Heart right ventricle (tissue), 16 donors: Measurements from ENCODE around the gene SYNDIG1. TPM values are rescaled to one million over a fixed set of nuclear protein-coding genes. Genes with fewer than 3 reads are reported as not detected.

ENCODE experiments used
- ATAC-seq, 8 donors: fragments of 200-7000 bp; cut with Tn5 transposase; one replicate each; pipeline ENCODE4 v1.9.1; 2020; ENCODE audit warnings: mild to moderate bottlenecking in 8 of 8, moderate library complexity in 8 of 8, moderate number of reproducible peaks in 1 of 8
- DNase-seq, 2 donors: peaks; one replicate each; pipeline ENCODE4 v3.0.0-alpha.2; 2020
- H3K27ac ChIP-seq, 10 donors: fragments of 200-600 bp; sonication (generic) in 2 of 10; one replicate each; pipeline versions ENCODE4 v1.5.0 to v1.8.0; 2020 to 2022; ENCODE audit warnings: mild to moderate bottlenecking in 3 of 10
- H3K27me3 ChIP-seq, 7 donors: fragments of 200-600 bp; one replicate each; pipeline ENCODE4 v1.8.0; 2021 to 2022; ENCODE audit warnings: mild to moderate bottlenecking in 2 of 7
- H3K36me3 ChIP-seq, 9 donors: fragments of 200-600 bp; sonication (generic) in 1 of 9; one replicate each; pipeline versions ENCODE4 v1.5.0 to v1.8.0; 2020 to 2022; ENCODE audit warnings: mild to moderate bottlenecking in 2 of 9
- H3K4me1 ChIP-seq, 9 donors: fragments of 200-600 bp; sonication (generic) in 1 of 9; one replicate each; pipeline versions ENCODE4 v1.5.0 to v1.8.0; 2020 to 2022; ENCODE audit warnings: mild to moderate bottlenecking in 4 of 9
- H3K4me3 ChIP-seq, 10 donors: fragments of 200-600 bp; sonication (generic) in 2 of 10; one replicate each; pipeline versions ENCODE4 v1.5.0 to v1.8.0; 2020 to 2022; ENCODE audit warnings: mild to moderate bottlenecking in 7 of 10, moderate library complexity in 2 of 10
- H3K9me3 ChIP-seq, 11 donors: fragments of 200-600 bp in 10 of 11; sonication (generic) in 2 of 11; one replicate each; pipeline versions ENCODE4 v1.5.0 to v1.8.0; 2013 to 2022; ENCODE audit warnings: mild to moderate bottlenecking in 2 of 11, control low read depth in 1 of 11, moderate library complexity in 1 of 11
- WGBS, 2 donors: extraction: QIAGEN DNeasy Blood & Tissue Kit; methylation state at CpG; one replicate each; pipeline ENCODE4 v1.1.7; 2013; ENCODE audit warnings: inconsistent platforms in 1 of 2; 5-methylcytosine and 5-hydroxymethylcytosine counted together
- intact Hi-C, 10 donors: fragments of 100-400 bp; cut with DNase I; formaldehyde crosslinking; loops; one replicate each; pipeline versions ENCODE4 v1.11.1 to v1.14.2; 2022
- polyA plus RNA-seq, 2 donors: library from polyadenylated mRNA; stranded (reverse); fragments of 200-250 nt; gene quantifications; one replicate each; pipeline ENCODE4 v1.2.3, GENCODE V29; 2013
- total RNA-seq, 10 donors: library from RNA; stranded (reverse); fragmentation: NEBNext Ultra II Directional in 3 of 10; extraction: Animal tissue kit (Norgen Biotek cat#: 25700) in 3 of 10; gene quantifications; one replicate each; pipeline versions ENCODE4 v1.2.1 to v1.2.4, GENCODE V29; 2021 to 2023
- TF ChIP-seq, protein P1 (sequence below), 9 donors: fragments of 200-600 bp; sonication (generic) in 2 of 9; IDR thresholded peaks; one replicate each; pipeline versions ENCODE4 v1.5.0 to v1.8.0; 2021 to 2022; ENCODE audit warnings: antibody characterized with exemption in 9 of 9, mild to moderate bottlenecking in 5 of 9, moderate library complexity in 1 of 9
- donor health status: Arrhythmogenic right ventricular cardiomyopathy.
- donor health status: ischemic (EF 13 %, LVEDD 7.1; RV severe dilation, severe dysfunction).
- donor health status: healthy with polysubstance abuse.
- donor health status: DM: no; HTN: yes; CAD: no.
- donor health status: DM: no; HTN: no; CAD: no.
- donor health status: ischemic (EF 25% LVEDD 6.9; RV normal size, moderate dysfunction).
- donor health status: ischemic (EF 25% LVEDD 5.7; RV mildly dilated, moderate dysfunction).
- donor health status: healthy.
- donor health status: DM: yes; HTN: yes; CAD: no.
- donor health status: Ischemic cardiomyopathy.
- donor health status: ischemic (EF 35%, LVEDD 5.7; RV mildly dilated, moderate dysfunction).
- donor health status: nonischemic (EF 11% LVEDD 7.7; RV severe dilation, severe dysfunction).
- donor health status: DM: yes; HTN: yes; CAD: no.
- donor health status: PGD.
- donor health status: ischemic (EF 29% LVEDD 5.4; RV normal size, mild dysfunction).
- donor health status: nonischemic (EF 23%, LVEDD 6.1; RV moderate dilation, normal function).

The SYNDIG1 gene
- total and polyA plus RNA-seq, 12 donors, result 8.6 to 34.7 (median 19.9) TPM

DNA sequence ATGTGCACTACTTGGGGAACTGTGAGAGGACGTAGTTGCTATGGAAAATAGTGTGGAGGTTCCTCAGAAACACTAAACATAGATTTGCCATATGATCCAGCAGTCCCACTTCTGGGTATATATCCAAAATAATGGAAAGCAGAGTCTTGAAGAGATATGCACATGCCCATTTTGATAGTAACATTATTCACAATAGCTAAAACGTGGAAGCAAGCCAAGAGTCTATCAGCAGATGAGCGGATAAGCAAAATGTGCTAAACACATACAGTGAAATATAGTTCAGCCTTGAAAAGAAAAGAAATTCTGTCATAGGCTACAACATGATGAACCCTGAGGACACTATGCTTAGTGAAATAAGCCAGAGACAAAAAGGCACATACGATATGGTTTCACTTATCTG lies 11.1 kb downstream of the SYNDIG1 start:
- H3K27me3 ChIP-seq, result peaks cover 0 to 5% (median 0%) of the 10 kb centered on the region in 7 donors
- ATAC-seq (no peak), DNase-seq (no peak)
- TF ChIP-seq, protein P1, sequence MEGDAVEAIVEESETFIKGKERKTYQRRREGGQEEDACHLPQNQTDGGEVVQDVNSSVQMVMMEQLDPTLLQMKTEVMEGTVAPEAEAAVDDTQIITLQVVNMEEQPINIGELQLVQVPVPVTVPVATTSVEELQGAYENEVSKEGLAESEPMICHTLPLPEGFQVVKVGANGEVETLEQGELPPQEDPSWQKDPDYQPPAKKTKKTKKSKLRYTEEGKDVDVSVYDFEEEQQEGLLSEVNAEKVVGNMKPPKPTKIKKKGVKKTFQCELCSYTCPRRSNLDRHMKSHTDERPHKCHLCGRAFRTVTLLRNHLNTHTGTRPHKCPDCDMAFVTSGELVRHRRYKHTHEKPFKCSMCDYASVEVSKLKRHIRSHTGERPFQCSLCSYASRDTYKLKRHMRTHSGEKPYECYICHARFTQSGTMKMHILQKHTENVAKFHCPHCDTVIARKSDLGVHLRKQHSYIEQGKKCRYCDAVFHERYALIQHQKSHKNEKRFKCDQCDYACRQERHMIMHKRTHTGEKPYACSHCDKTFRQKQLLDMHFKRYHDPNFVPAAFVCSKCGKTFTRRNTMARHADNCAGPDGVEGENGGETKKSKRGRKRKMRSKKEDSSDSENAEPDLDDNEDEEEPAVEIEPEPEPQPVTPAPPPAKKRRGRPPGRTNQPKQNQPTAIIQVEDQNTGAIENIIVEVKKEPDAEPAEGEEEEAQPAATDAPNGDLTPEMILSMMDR (IDR thresholded peaks at IDR 0.05), result no peak
- WGBS, 2 donors, result 58 to 60% methylated on average over 4 of the region's 4 CpGs
- H3K27ac ChIP-seq, result no peak overlapping the region
- H3K9me3 ChIP-seq, result no peaks in the 10 kb centered on the region
- intact Hi-C loops, result no loop called here
- no peaks in the 10 kb centered on the region for H3K36me3 ChIP-seq
- H3K4me1 ChIP-seq, result peaks cover 0 to 36% (median 9%) of the 10 kb centered on the region in 9 donors
- H3K4me3 ChIP-seq, result no peak overlapping the region

GRCh38 chr20:24481173-24481572 lies 11.7 kb downstream of the SYNDIG1 start:
- WGBS, 2 donors, result 65 to 66% methylated on average over 7 of the region's 7 CpGs
- Histone ChIP-seq H3K27me3 (peaks cover 0 to 5% (median 0%) of the 10 kb centered on the region in 7 donors), H3K4me1 (peaks cover 0 to 36% (median 9%) of the 10 kb centered on the region in 9 donors), H3K27ac (no peak overlapping the region), H3K9me3 (no peaks in the 10 kb centered on the region), H3K4me3 (no peak overlapping the region), H3K36me3 (no peaks in the 10 kb centered on the region)
- DNase-seq (no peak), ATAC-seq (peak in 2 of 8 donors; percentile 31 to 41)
- intact Hi-C loops, result no loop called here
- TF ChIP-seq, protein P1 (IDR thresholded peaks at IDR 0.05), result no peak

DNA sequence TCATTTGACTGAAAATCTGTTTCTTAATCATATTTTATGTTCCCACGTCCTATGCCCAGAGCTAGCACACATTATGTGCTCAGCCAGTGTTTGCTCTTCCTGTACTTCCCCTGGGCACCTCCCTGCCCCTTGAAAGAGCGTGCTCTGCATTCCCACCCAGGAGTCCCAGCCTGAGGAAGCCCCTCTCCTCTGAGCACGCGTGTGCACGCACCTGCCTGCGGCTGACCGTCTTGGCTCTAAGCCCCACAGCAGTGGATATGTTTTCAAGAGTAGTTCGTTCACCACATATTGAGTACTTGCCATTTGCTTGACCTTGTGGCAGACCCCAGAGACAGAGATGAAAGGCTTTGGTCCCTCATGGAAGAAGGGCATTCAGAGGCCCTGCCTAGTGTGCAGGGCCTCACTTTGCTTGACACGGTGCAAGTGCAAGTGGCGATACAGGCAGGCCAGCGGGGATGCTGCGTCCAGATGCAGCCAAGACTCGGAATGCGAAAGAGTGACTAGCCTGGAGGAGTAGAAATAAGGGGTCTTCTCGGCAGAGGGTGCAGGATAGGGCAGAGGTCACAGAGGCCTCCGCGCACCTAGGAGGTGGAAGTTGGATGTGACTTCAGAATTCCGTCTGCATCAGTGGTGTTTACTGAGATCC lies 14.1 kb downstream of the SYNDIG1 start:
- no peak overlapping the region for H3K27ac ChIP-seq
- no peak for DNase-seq
- no peak overlapping the region for H3K4me3 ChIP-seq
- no peaks in the 10 kb centered on the region for H3K9me3 ChIP-seq
- ATAC-seq, result no peak
- 89 to 92% methylated on average over 18 of the region's 18 CpGs for WGBS, 2 donors
- peaks cover 0 to 28% (median 2%) of the 10 kb centered on the region in 9 donors for H3K4me1 ChIP-seq
- TF ChIP-seq, protein P1 (IDR thresholded peaks at IDR 0.05), result no peak
- H3K27me3 ChIP-seq, result no peaks in the 10 kb centered on the region
- no peaks in the 10 kb centered on the region for H3K36me3 ChIP-seq
- intact Hi-C loops, result no loop called here

- intact Hi-C loops, result no loop called here
- ATAC-seq (no peak), DNase-seq (no peak)
- Histone ChIP-seq H3K9me3 (no peaks in the 10 kb centered on the region), H3K27ac (no peak overlapping the region), H3K4me3 (no peak overlapping the region), H3K36me3 (no peaks in the 10 kb centered on the region), H3K4me1 (peaks cover 0 to 23% (median 0%) of the 10 kb centered on the region in 9 donors), H3K27me3 (no peaks in the 10 kb centered on the region)
- 81 to 91% methylated on average over 8 of the region's 8 CpGs for WGBS, 2 donors
- TF ChIP-seq, protein P1 (IDR thresholded peaks at IDR 0.05), result no peak
These were observed 14.6 kb downstream of the SYNDIG1 start for GRCh38 chr20:24484081-24484450.
